ENCODE measurements around the gene PROC.

GRCh38 chr2:127421116-127421800, 3.0 kb downstream of the PROC start:
- TF ChIP-seq, protein P1, sequence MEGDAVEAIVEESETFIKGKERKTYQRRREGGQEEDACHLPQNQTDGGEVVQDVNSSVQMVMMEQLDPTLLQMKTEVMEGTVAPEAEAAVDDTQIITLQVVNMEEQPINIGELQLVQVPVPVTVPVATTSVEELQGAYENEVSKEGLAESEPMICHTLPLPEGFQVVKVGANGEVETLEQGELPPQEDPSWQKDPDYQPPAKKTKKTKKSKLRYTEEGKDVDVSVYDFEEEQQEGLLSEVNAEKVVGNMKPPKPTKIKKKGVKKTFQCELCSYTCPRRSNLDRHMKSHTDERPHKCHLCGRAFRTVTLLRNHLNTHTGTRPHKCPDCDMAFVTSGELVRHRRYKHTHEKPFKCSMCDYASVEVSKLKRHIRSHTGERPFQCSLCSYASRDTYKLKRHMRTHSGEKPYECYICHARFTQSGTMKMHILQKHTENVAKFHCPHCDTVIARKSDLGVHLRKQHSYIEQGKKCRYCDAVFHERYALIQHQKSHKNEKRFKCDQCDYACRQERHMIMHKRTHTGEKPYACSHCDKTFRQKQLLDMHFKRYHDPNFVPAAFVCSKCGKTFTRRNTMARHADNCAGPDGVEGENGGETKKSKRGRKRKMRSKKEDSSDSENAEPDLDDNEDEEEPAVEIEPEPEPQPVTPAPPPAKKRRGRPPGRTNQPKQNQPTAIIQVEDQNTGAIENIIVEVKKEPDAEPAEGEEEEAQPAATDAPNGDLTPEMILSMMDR (IDR thresholded peaks at IDR 0.05) = no peak
- TF ChIP-seq POLR2A (IDR thresholded peaks at IDR 0.05) = no peak
- TF ChIP-seq POLR2AphosphoS5 (IDR thresholded peaks at IDR 0.05; ENCODE audit: insufficient read depth in 1 of 2, low read depth in 1 of 2) = no peak

Measured in vagina (tissue), 2 donors.